IMR-90 (cell line): ENCODE measurements around the gene FOXP1. TPM values are rescaled to one million over a fixed set of nuclear protein-coding genes. Genes with fewer than 3 reads are reported as not detected.

Source experiments
- ATAC-seq: fragments of 200-7000 bp; cut with Tn5 transposase; 2 replicates; pipeline ENCODE4 v1.9.1; 2020; ENCODE audit warnings: low read depth, mild to moderate bottlenecking, moderate library complexity
- BruUV-seq: library from RNA; stranded (reverse); fragments of 400-500 nt; replicated peaks from 2 replicates; lab custom pipeline; 2021; lab: Mats Ljungman, UMichigan
- CTCF ChIA-PET: fragments of 300-600 bp; formaldehyde crosslinking; extraction: SDS; loops from one replicate; lab custom pipeline; 2021; ENCODE audit warnings: antibody characterized with exemption; lab: Yijun Ruan, JAX
- POLR2A ChIA-PET: fragments of 300-600 bp; sonication (Branson Sonifier 250); formaldehyde crosslinking; loops from one replicate; lab custom pipeline; 2022; ENCODE audit warnings: antibody characterized with exemption; ENCODE audit not compliant: unreplicated experiment; lab: Charles Lee
- DNase-seq: peaks from one replicate; pipeline ENCODE4 v3.0.0; 2013
- H2AFZ ChIP-seq: replicated peaks from 2 replicates; pipeline ENCODE3; 2013; ENCODE audit warnings: low read length, mild to moderate bottlenecking; ENCODE audit not compliant: poor library complexity
- H2AK5ac ChIP-seq: 2 replicates; pipeline ENCODE4 v1.6.1; 2013; ENCODE audit warnings: low read depth, low read length, inconsistent platforms
- H2AK9ac ChIP-seq: replicated peaks from 2 replicates; pipeline ENCODE3; 2013; ENCODE audit warnings: mild to moderate bottlenecking, low read depth, low read length, moderate library complexity; ENCODE audit not compliant: poor library complexity
- H2BK120ac ChIP-seq: 2 replicates; pipeline ENCODE4 v1.6.1; 2013; ENCODE audit warnings: low read depth, low read length, inconsistent platforms
- H2BK15ac ChIP-seq: 3 replicates; pipeline ENCODE4 v1.6.1; 2013; ENCODE audit warnings: low read depth, low read length, inconsistent platforms
- H2BK20ac ChIP-seq: 2 replicates; pipeline ENCODE4 v1.6.1; 2013; ENCODE audit warnings: low read depth, mild to moderate bottlenecking, inconsistent platforms, low read length, moderate library complexity
- H2BK5ac ChIP-seq: 2 replicates; pipeline ENCODE4 v1.6.1; 2013; ENCODE audit warnings: mild to moderate bottlenecking, low read depth, low read length, inconsistent platforms; ENCODE audit not compliant: poor library complexity, severe bottlenecking
- H3K14ac ChIP-seq: replicated peaks from 2 replicates; pipeline ENCODE4 v1.6.1; 2013; ENCODE audit warnings: low read depth, low read length, inconsistent platforms
- H3K18ac ChIP-seq: 2 replicates; pipeline ENCODE4 v1.6.1; 2013; ENCODE audit warnings: low read depth, low read length, control low read depth
- H3K23ac ChIP-seq: 2 replicates; pipeline ENCODE4 v1.6.1; 2013; ENCODE audit warnings: low read depth, low read length, inconsistent platforms
- H3K27ac ChIP-seq: 2 replicates; pipeline ENCODE4 v1.5.1; 2013; ENCODE audit warnings: mild to moderate bottlenecking, control low read depth, low read length; ENCODE audit not compliant: insufficient read depth
- H3K27me3 ChIP-seq: 2 replicates; pipeline ENCODE4 v1.6.1; 2013; ENCODE audit warnings: low read length; ENCODE audit not compliant: control insufficient read depth, insufficient read depth
- H3K36me3 ChIP-seq: 2 replicates; pipeline ENCODE4 v1.6.1; 2013; ENCODE audit warnings: low read length, mixed read lengths; ENCODE audit not compliant: control insufficient read depth, insufficient read depth
- H3K4ac ChIP-seq: 2 replicates; pipeline ENCODE4 v1.6.1; 2013; ENCODE audit warnings: low read depth, low read length, inconsistent platforms
- H3K4me1 ChIP-seq: 2 replicates; pipeline ENCODE4 v1.6.1; 2013; ENCODE audit warnings: low read length, mixed read lengths; ENCODE audit not compliant: control insufficient read depth, insufficient read depth
- H3K4me2 ChIP-seq: 2 replicates; pipeline ENCODE4 v1.6.1; 2013; ENCODE audit warnings: low read depth, mild to moderate bottlenecking, control low read depth, low read length, moderate library complexity
- H3K4me3 ChIP-seq: 2 replicates; pipeline ENCODE4 v1.5.1; 2013; ENCODE audit warnings: low read depth, mild to moderate bottlenecking, control low read depth, low read length, moderate library complexity; ENCODE audit not compliant: insufficient read depth
- H3K56ac ChIP-seq: 2 replicates; pipeline ENCODE4 v1.6.1; 2013; ENCODE audit warnings: low read length, inconsistent platforms; ENCODE audit not compliant: insufficient read depth; ENCODE audit errors: extremely low read depth
- H3K79me1 ChIP-seq, 2 experiments: 2 replicates each; pipeline ENCODE4 v1.6.1; 2013; ENCODE audit warnings: low read length in 2 of 2, inconsistent platforms in 1 of 2, low read depth in 1 of 2
- H3K9ac ChIP-seq: 2 replicates; pipeline ENCODE4 v1.6.1; 2013; ENCODE audit warnings: low read depth, low read length, control low read depth
- H3K9me1 ChIP-seq: 2 replicates; pipeline ENCODE4 v1.6.1; 2013; ENCODE audit warnings: low read length, inconsistent platforms; ENCODE audit not compliant: insufficient read depth
- H3K9me3 ChIP-seq: 2 replicates; pipeline ENCODE4 v1.6.1; 2013; ENCODE audit warnings: low read length; ENCODE audit not compliant: control insufficient read depth, insufficient read depth
- H4K20me1 ChIP-seq: 2 replicates; pipeline ENCODE4 v1.6.1; 2013; ENCODE audit warnings: low read length, inconsistent platforms; ENCODE audit not compliant: insufficient read depth
- H4K5ac ChIP-seq: 2 replicates; pipeline ENCODE4 v1.6.1; 2013; ENCODE audit warnings: mild to moderate bottlenecking, low read depth, low read length, control low read depth
- H4K8ac ChIP-seq, 2 experiments: 2 replicates each; pipeline ENCODE4 v1.6.1; 2013; ENCODE audit warnings: low read depth in 2 of 2, low read length in 2 of 2, control low read depth in 1 of 2, inconsistent platforms in 1 of 2
- H4K91ac ChIP-seq: 2 replicates; pipeline ENCODE4 v1.6.1; 2013; ENCODE audit warnings: low read depth, low read length, inconsistent platforms; ENCODE audit not compliant: insufficient read depth
- CTCF ChIP-seq: conservative IDR thresholded peaks from 2 replicates; pipeline ENCODE4 v1.5.1; 2012; ENCODE audit warnings: mild to moderate bottlenecking, low read depth, low read length, improper control_type of control experiment
- MXI1 ChIP-seq: IDR thresholded peaks from 2 replicates; pipeline ENCODE4 v1.6.1; 2012; ENCODE audit warnings: low read depth, mild to moderate bottlenecking, low read length, moderate library complexity, borderline replicate concordance
- RAD21 ChIP-seq: IDR thresholded peaks from 2 replicates; pipeline ENCODE4 v1.6.1; 2012; ENCODE audit warnings: low read length, improper control_type of control experiment
- SMC3 ChIP-seq: fragments of 150-350 bp; IDR thresholded peaks from 2 replicates; pipeline ENCODE4 v1.6.1; 2016; ENCODE audit warnings: low read depth, mild to moderate bottlenecking, antibody characterized with exemption, low read length, moderate library complexity
- WGBS, 2 experiments: methylation state at CpG; one replicate each; pipeline versions ENCODE4 v1.1.5 to v1.1.7; 2013; ENCODE audit warnings: missing lambda C conversion rate in 2 of 2; ENCODE audit not compliant: insufficient read length in 1 of 2; ENCODE audit errors: extremely low coverage in 2 of 2; 5-methylcytosine and 5-hydroxymethylcytosine counted together
- dilution Hi-C: fragments of 300-500 bp; cut with HindIII; formaldehyde crosslinking; loops from one replicate; pipeline ENCODE4 v1.14.3; 2018; ENCODE audit warnings: low sequenced_read_pairs; ENCODE audit not compliant: unreplicated experiment
- in situ Hi-C: fragments of 300-500 bp; cut with MboI; formaldehyde crosslinking; loops from 3 replicates; pipeline ENCODE4 v1.14.3; 2019; ENCODE audit warnings: low sequenced_read_pairs, inconsistent platforms, mixed read lengths
- intact Hi-C: fragments of 100-400 bp; cut with micrococcal nuclease; formaldehyde crosslinking; loops from 2 replicates; pipeline ENCODE4 v1.10.0; 2022
- polyA plus RNA-seq, 3 experiments: library from polyadenylated mRNA; depleted of rRNA; stranded (reverse); fragments of >200 nt; gene quantifications; 2 replicates each; pipeline ENCODE4 v1.2.3, GENCODE V29; 2012; ENCODE audit warnings: low replicate concordance in 1 of 3
- total RNA-seq: library from RNA; depleted of rRNA; stranded (reverse); fragments of >200 nt; gene quantifications from 2 replicates; pipeline ENCODE4 v1.2.3, GENCODE V29; 2012

The FOXP1 gene
- total and polyA plus RNA-seq, 2 of the 4 experiments (the other 2 are of a cell fraction): 37.0 to 132 TPM

- H3K9ac ChIP-seq: no peak overlapping the region
- dilution Hi-C loops (no loop called here), in situ Hi-C loops (loop anchor here (25.0 kb wide), 1 partner anchor 598 kb away; no protein-coding TSS in a partner anchor), intact Hi-C loops (no loop called here)
- WGBS, 2 experiments: 50% methylated on average over 8 of the region's 9 CpGs; no CpG with 5 or more reads in 1 of the 2 experiments
- H3K4me3 ChIP-seq: no peak overlapping the region
- BruUV-seq: no TSS peak
- H3K23ac ChIP-seq: peak overlapping the region; percentile 18; the same call in 1 of the 2 replicates
- H4K20me1 ChIP-seq: no peaks in the 10 kb centered on the region
- H3K4ac ChIP-seq: peak overlapping the region; percentile 59
- ATAC-seq (peak; percentile 37; the same call in 1 of the 2 replicates), DNase-seq (peak; percentile 55)
- peak overlapping the region; percentile 78 for H2AFZ ChIP-seq
- H2BK120ac ChIP-seq: peak overlapping the region; percentile 48
- 0 out of 2 replicates have a peak, but pooled peaks cover 9% of the 10 kb centered on the region for H3K9me1 ChIP-seq
- H4K8ac ChIP-seq: peak overlapping the region; percentile 39 to 56; a peak in 2 of 4 replicates
- H4K91ac ChIP-seq: peak overlapping the region; percentile 20
- H2AK5ac ChIP-seq: peak overlapping the region; percentile 5; the same call in 1 of the 2 replicates
- H3K4me2 ChIP-seq: peak overlapping the region; percentile 33
- ChIA-PET POLR2A (no interaction called here), CTCF (interaction anchor here (0.5 to 0.6 kb wide), 2 partner anchors 107 to 580 kb away, joined by 3 to 5 read pairs; no protein-coding TSS in a partner anchor)
- peak overlapping the region; percentile 32 for H4K5ac ChIP-seq
- peak overlapping the region; percentile 54 for H3K27ac ChIP-seq
- peak overlapping the region; percentile 45 for H2BK20ac ChIP-seq
- peaks cover 6 to 34% of the 10 kb centered on the region in 2 experiments; a peak in 3 of 4 replicates for H3K79me1 ChIP-seq
- no peak overlapping the region for H2AK9ac ChIP-seq
- H3K14ac ChIP-seq: peak overlapping the region; percentile 46; the same call in 1 of the 2 replicates
- no peaks in the 10 kb centered on the region for H3K9me3 ChIP-seq
- TF ChIP-seq SMC3: no peak
- TF ChIP-seq CTCF: 0 out of 2 replicates have a peak, but pooled peaks have one; percentile 16
- TF ChIP-seq RAD21: peak; percentile 17; the same call in 1 of the 2 replicates
- TF ChIP-seq MXI1: no peak
- peaks cover 11% of the 10 kb centered on the region for H3K4me1 ChIP-seq
- peak overlapping the region; percentile 39; the same call in 1 of the 3 replicates for H2BK15ac ChIP-seq
- peak overlapping the region; percentile 78 for H2BK5ac ChIP-seq
- peak overlapping the region; percentile 50 for H3K18ac ChIP-seq
- H3K36me3 ChIP-seq: no peaks in the 10 kb centered on the region
- no peaks in the 10 kb centered on the region for H3K27me3 ChIP-seq
- no peak overlapping the region for H3K56ac ChIP-seq
Measured at GRCh38 chr3:71310359-71310979, 273.1 kb downstream of the FOXP1 start.
